Bone marrow (tissue), 2 donors: Measurements from ENCODE around the gene ECE1.

Experiments
- DNase-seq, 2 donors: peaks; one replicate each; lab custom pipeline; 2025; lab: John Stamatoyannopoulos, UW

ECE1 gene

GRCh38 chr1:21268281-21269239, 21.7 kb downstream of the ECE1 start:
- DNase-seq: no peak

GRCh38 chr1:21267191-21268077, 22.8 kb downstream of the ECE1 start:
- no peak for DNase-seq

GRCh38 chr1:21266119-21266774, 24.0 kb downstream of the ECE1 start:
- DNase-seq: no peak

GRCh38 chr1:21265644-21266043, 24.6 kb downstream of the ECE1 start:
- no peak for DNase-seq

- no peak for DNase-seq
Measured at GRCh38 chr1:21264898-21265297, 25.4 kb downstream of the ECE1 start.

- DNase-seq: no peak
Measured at GRCh38 chr1:21263653-21264225, 26.5 kb downstream of the ECE1 start.

- no peak for DNase-seq
Measured at GRCh38 chr1:21263052-21263429, 27.2 kb downstream of the ECE1 start.

GRCh38 chr1:21262293-21263051, 27.8 kb downstream of the ECE1 start:
- no peak for DNase-seq

- DNase-seq: peak; percentile 56 to 78
Measured at GRCh38 chr1:21261551-21262292, 28.5 kb downstream of the ECE1 start.

- DNase-seq: no peak
Measured at GRCh38 chr1:21260405-21261125, 29.7 kb downstream of the ECE1 start.

GRCh38 chr1:21259316-21260076, 30.8 kb downstream of the ECE1 start:
- DNase-seq: no peak

- DNase-seq: no peak
Measured at GRCh38 chr1:21258331-21259134, 31.7 kb downstream of the ECE1 start.

- no peak for DNase-seq
Measured at GRCh38 chr1:21257431-21258135, 32.7 kb downstream of the ECE1 start.

GRCh38 chr1:21256776-21257175, 33.5 kb downstream of the ECE1 start:
- no peak for DNase-seq

GRCh38 chr1:21255943-21256320, 34.3 kb downstream of the ECE1 start:
- DNase-seq: no peak

GRCh38 chr1:21255284-21255942, 34.9 kb downstream of the ECE1 start:
- DNase-seq: peak; percentile 57 to 75
